Prostate gland (tissue), 2 donors: ENCODE data around the gene JARID2.

Experiments
- CTCF ChIP-seq, 4 experiments: fragments of 200-600 bp in 2 of 4; fragments of 450-650 bp in 2 of 4; sonication (generic) in 2 of 4; IDR thresholded peaks; 1 replicate in 3 of 4; 2 replicates in 1 of 4; pipeline ENCODE4 v1.5.1; 2016 to 2019; ENCODE audit warnings: antibody characterized with exemption in 4 of 4, mild to moderate bottlenecking in 2 of 4, moderate library complexity in 2 of 4
- POLR2A ChIP-seq: fragments of 450-650 bp; IDR thresholded peaks from one replicate; pipeline ENCODE4 v1.6.1; 2016; ENCODE audit warnings: antibody characterized with exemption, mild to moderate bottlenecking
- POLR2AphosphoS5 ChIP-seq: sonication (generic); formaldehyde crosslinking; IDR thresholded peaks from one replicate; pipeline ENCODE4 v1.6.1; 2017; ENCODE audit warnings: antibody characterized with exemption

- no peak for TF ChIP-seq POLR2A
- no peak for TF ChIP-seq CTCF (IDR thresholded peaks at IDR 0.05)
- TF ChIP-seq POLR2AphosphoS5: no peak
Observed at GRCh38 chr6:15547400-15547799, 301.5 kb downstream of the JARID2 start.
